Activated CD8-positive, alpha-beta memory T cell treated with anti-CD3 and anti-CD28 coated beads, Interleukin-2, amount 50 U/mL, for 48 hours (primary cell): ENCODE results near the gene ANTXRL.

Source experiments
- DNase-seq: peaks from one replicate; pipeline ENCODE4 v3.0.0-alpha.2; 2020

ANTXRL gene

GRCh38 chr10:46286991-46287693, at the start of gene ANTXRL:
Gene ANTXRL (plus strand): TSS chr10:46286997. CDS start chr10:46287263, 266 bp downstream.
- peak; percentile 46 for DNase-seq

- DNase-seq: no peak
These were observed 48.8 kb upstream of the ANTXRL start for GRCh38 chr10:46237815-46238510.

- no peak for DNase-seq
These were observed 47.5 kb upstream of the ANTXRL start for GRCh38 chr10:46239247-46239646.

- peak; percentile 32 for DNase-seq
These were observed 46.7 kb upstream of the ANTXRL start for GRCh38 chr10:46239993-46240683.

- DNase-seq: peak; percentile 51
These were observed 45.9 kb upstream of the ANTXRL start for GRCh38 chr10:46240684-46241565.

- no peak for DNase-seq
These were observed 41.4 kb upstream of the ANTXRL start for GRCh38 chr10:46245381-46245900.

GRCh38 chr10:46246400-46247180, 40.2 kb upstream of the ANTXRL start:
- peak; percentile 43 for DNase-seq

GRCh38 chr10:46247181-46247475, 39.7 kb upstream of the ANTXRL start:
- no peak for DNase-seq

GRCh38 chr10:46247808-46248569, 38.8 kb upstream of the ANTXRL start:
- peak; percentile 42 for DNase-seq

- DNase-seq: peak; percentile 41
These were observed 38.1 kb upstream of the ANTXRL start for GRCh38 chr10:46248651-46249146.

- peak; percentile 44 for DNase-seq
These were observed 37.0 kb upstream of the ANTXRL start for GRCh38 chr10:46249617-46250344.

GRCh38 chr10:46250481-46250880, 36.3 kb upstream of the ANTXRL start:
- peak; percentile 38 for DNase-seq

- peak; percentile 36 for DNase-seq
These were observed 35.6 kb upstream of the ANTXRL start for GRCh38 chr10:46250898-46251856.

GRCh38 chr10:46251857-46252847, 34.6 kb upstream of the ANTXRL start:
- DNase-seq: peak; percentile 45

GRCh38 chr10:46253076-46254006, 33.5 kb upstream of the ANTXRL start:
- peak; percentile 42 for DNase-seq

GRCh38 chr10:46254007-46254383, 32.8 kb upstream of the ANTXRL start:
- no peak for DNase-seq
